Liver (tissue), 9 donors: Measurements from ENCODE around the gene ANKRD50. TPM values are rescaled to one million over a fixed set of nuclear protein-coding genes. Genes with fewer than 3 reads are reported as not detected.

Source experiments
- DNase-seq: peaks from one replicate; pipeline ENCODE4 v3.0.0-alpha.2; 2017; ENCODE audit warnings: low spot score
- H3K27ac ChIP-seq, 2 donors: one replicate each; pipeline ENCODE4 v1.7.0; 2013; ENCODE audit warnings: inconsistent platforms in 2 of 2, low read length in 2 of 2, control low read depth in 1 of 2, low read depth in 1 of 2, mild to moderate bottlenecking in 1 of 2
- H3K27me3 ChIP-seq, 4 donors: one replicate each; pipeline versions ENCODE4 v1.6.1 to v1.7.0; 2013; ENCODE audit warnings: low read length in 3 of 4, inconsistent platforms in 1 of 4, mild to moderate bottlenecking in 1 of 4, moderate library complexity in 1 of 4; ENCODE audit not compliant: control insufficient read depth in 4 of 4, insufficient read depth in 4 of 4
- H3K36me3 ChIP-seq, 4 donors: one replicate each; pipeline versions ENCODE4 v1.6.1 to v1.7.0; 2013; ENCODE audit warnings: low read length in 3 of 4, mild to moderate bottlenecking in 3 of 4, low read depth in 1 of 4, moderate library complexity in 1 of 4; ENCODE audit not compliant: control insufficient read depth in 4 of 4, insufficient read depth in 3 of 4
- H3K4me1 ChIP-seq, 4 donors: one replicate each; pipeline versions ENCODE4 v1.6.1 to v1.7.0; 2013; ENCODE audit warnings: low read length in 3 of 4, mild to moderate bottlenecking in 3 of 4, moderate library complexity in 1 of 4; ENCODE audit not compliant: control insufficient read depth in 4 of 4, insufficient read depth in 4 of 4
- H3K4me3 ChIP-seq, 3 donors: one replicate each; pipeline versions ENCODE4 v1.6.1 to v1.7.0; 2013; ENCODE audit warnings: low read length in 3 of 3, control low read depth in 1 of 3, low read depth in 1 of 3, mild to moderate bottlenecking in 1 of 3
- H3K9ac ChIP-seq, 2 donors: one replicate each; pipeline ENCODE4 v1.7.0; 2013; ENCODE audit warnings: low read length in 2 of 2, mild to moderate bottlenecking in 2 of 2, moderate library complexity in 2 of 2, control low read depth in 1 of 2, low read depth in 1 of 2
- H3K9me3 ChIP-seq, 4 donors: one replicate each; pipeline versions ENCODE4 v1.6.1 to v1.7.0; 2013; ENCODE audit warnings: low read length in 3 of 4; ENCODE audit not compliant: control insufficient read depth in 4 of 4
- EGR1 ChIP-seq, 2 donors: IDR thresholded peaks; 2 replicates each; pipeline ENCODE4 v1.6.1; 2016 to 2018; ENCODE audit warnings: antibody characterized with exemption in 2 of 2, low read depth in 2 of 2
- FOXA1 ChIP-seq: IDR thresholded peaks from 2 replicates; pipeline ENCODE4 v1.6.1; 2016; ENCODE audit warnings: antibody characterized with exemption
- GABPA ChIP-seq, 2 donors: IDR thresholded peaks in 1 of 2; conservative IDR thresholded peaks in 1 of 2; 2 replicates each; pipeline ENCODE4 v1.6.1; 2016; ENCODE audit warnings: antibody characterized with exemption in 2 of 2, mild to moderate bottlenecking in 1 of 2, moderate library complexity in 1 of 2
- HNF4A ChIP-seq, 2 donors: conservative IDR thresholded peaks; 2 replicates each; pipeline ENCODE4 v1.6.1; 2016; ENCODE audit warnings: antibody characterized with exemption in 2 of 2, mild to moderate bottlenecking in 2 of 2
- HNF4G ChIP-seq: IDR thresholded peaks from 2 replicates; pipeline ENCODE4 v1.6.1; 2016; ENCODE audit warnings: antibody characterized with exemption
- NR2F2 ChIP-seq: IDR thresholded peaks from 2 replicates; pipeline ENCODE4 v1.6.1; 2016; ENCODE audit warnings: antibody characterized with exemption
- RAD21 ChIP-seq, 2 donors: IDR thresholded peaks; 2 replicates each; pipeline ENCODE4 v1.6.1; 2016; ENCODE audit warnings: antibody characterized with exemption in 2 of 2, mild to moderate bottlenecking in 2 of 2
- RXRA ChIP-seq, 2 donors: IDR thresholded peaks; 2 replicates each; pipeline ENCODE4 v1.6.1; 2017 to 2018; ENCODE audit warnings: antibody characterized with exemption in 2 of 2, mild to moderate bottlenecking in 1 of 2
- TAF1 ChIP-seq: conservative IDR thresholded peaks from 2 replicates; pipeline ENCODE4 v1.6.1; 2016; ENCODE audit warnings: antibody characterized with exemption, mild to moderate bottlenecking
- YY1 ChIP-seq: IDR thresholded peaks from 2 replicates; pipeline ENCODE4 v1.6.1; 2016; ENCODE audit warnings: antibody characterized with exemption, mild to moderate bottlenecking
- WGBS: extraction: QIAGEN DNeasy Blood & Tissue Kit; methylation state at CpG from one replicate; pipeline ENCODE4 v1.1.7; 2013; 5-methylcytosine and 5-hydroxymethylcytosine counted together
- polyA plus RNA-seq, 2 donors: library from polyadenylated mRNA; stranded (reverse) in 1 of 2; unstranded in 1 of 2; fragments of 200-250 nt in 1 of 2; fragments of >200 nt in 1 of 2; fragmentation: Nextera tagmentation in 1 of 2; extraction: Ambion mirVana in 1 of 2; gene quantifications; one replicate each; pipeline versions ENCODE4 v1.2.1 to v1.2.3, GENCODE V29; 2013 to 2015
- total RNA-seq, 2 donors: library from RNA; depleted of rRNA; stranded (reverse); fragments of >200 nt; gene quantifications; one replicate each; pipeline ENCODE4 v1.2.3, GENCODE V29; 2014
- TF ChIP-seq, protein P1 (sequence below): fragments of 150-350 bp; IDR thresholded peaks from 2 replicates; pipeline ENCODE4 v1.5.1; 2017; ENCODE audit warnings: improper control_type of control experiment, low read depth, low read length; ENCODE audit not compliant: missing input control
- TF ChIP-seq, protein P2 (sequence below): IDR thresholded peaks from 2 replicates; pipeline ENCODE4 v1.6.1; 2016; ENCODE audit warnings: antibody characterized with exemption
- TF ChIP-seq, protein P3 (sequence below): IDR thresholded peaks from 2 replicates; pipeline ENCODE4 v1.6.1; 2016; ENCODE audit warnings: antibody characterized with exemption, mild to moderate bottlenecking
- TF ChIP-seq, protein P4 (sequence below): IDR thresholded peaks from 2 replicates; pipeline ENCODE4 v1.6.1; 2016; ENCODE audit warnings: antibody characterized with exemption
- donor health status: healthy.
- donor health status: healthy.
- donor health status: healthy.
- donor health status: healthy.
- donor health status: healthy.

Gene ANKRD50
- total and polyA plus RNA-seq, 4 donors, result 2.4 to 16.7 (median 6.0) TPM

DNA sequence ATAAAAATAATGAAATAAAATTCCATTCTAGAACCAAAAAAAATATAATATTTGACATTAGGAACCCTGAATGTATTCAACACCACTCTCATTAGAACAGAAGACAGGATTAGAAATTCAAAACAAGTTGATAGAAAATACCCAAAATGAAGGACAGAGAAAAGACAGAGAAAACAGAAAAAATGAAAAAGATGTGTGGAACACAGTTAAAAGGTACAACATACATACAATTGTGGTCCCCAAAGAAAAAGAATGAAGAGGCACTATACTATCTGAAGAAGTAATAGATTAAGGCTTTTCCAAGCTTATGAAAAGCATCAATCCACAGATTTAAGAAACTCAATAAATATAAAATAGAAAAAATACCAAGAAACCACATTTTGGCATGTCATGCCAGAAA is 16.4 kb downstream of the ANKRD50 start:
- no peak for TF ChIP-seq RXRA (IDR thresholded peaks at IDR 0.05)
- peaks cover 0 to 6% (median 0%) of the 10 kb centered on the region in 4 donors for H3K9me3 ChIP-seq
- H3K9ac ChIP-seq, result no peak overlapping the region
- peaks cover 0 to 4% (median 0%) of the 10 kb centered on the region in 4 donors for H3K4me1 ChIP-seq
- H3K36me3 ChIP-seq, result no peaks in the 10 kb centered on the region
- no peak overlapping the region for H3K27ac ChIP-seq
- H3K27me3 ChIP-seq, result no peaks in the 10 kb centered on the region
- DNase-seq, result no peak
- H3K4me3 ChIP-seq, result no peak overlapping the region

DNA sequence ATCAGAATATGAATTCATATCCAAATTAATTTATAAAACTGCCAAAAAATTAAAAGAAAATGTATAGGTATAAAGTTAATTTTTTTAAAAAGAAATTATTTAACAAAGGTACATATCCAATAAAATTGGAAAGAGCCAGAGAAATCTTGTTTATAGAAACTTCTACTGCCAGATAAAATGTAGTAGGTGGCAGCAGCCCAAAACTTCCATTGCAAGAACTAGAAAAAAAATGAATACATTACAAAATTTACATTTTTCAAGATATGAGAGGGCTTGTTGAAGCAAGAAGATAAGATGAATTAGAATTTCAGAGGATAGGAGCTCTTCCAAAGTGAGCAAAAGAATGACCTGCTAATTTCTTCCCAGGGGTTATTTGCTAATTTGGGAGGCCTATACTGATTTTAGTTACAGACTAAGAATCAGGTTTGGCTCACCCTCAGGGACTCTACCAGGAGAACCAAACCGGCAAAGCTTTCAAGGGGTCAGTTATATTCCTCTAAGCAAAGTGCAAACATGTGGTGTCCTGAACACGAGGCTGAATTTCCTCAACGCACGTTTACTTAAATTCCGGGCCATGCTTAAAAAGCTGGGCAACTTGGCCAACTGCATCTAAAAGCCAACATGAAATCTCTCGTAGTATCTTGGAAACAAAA is 17.5 kb downstream of the ANKRD50 start:
- Histone ChIP-seq H3K27ac (no peak overlapping the region), H3K9ac (no peak overlapping the region), H3K4me3 (no peak overlapping the region), H3K36me3 (no peaks in the 10 kb centered on the region), H3K9me3 (peaks cover 0 to 6% (median 0%) of the 10 kb centered on the region in 4 donors), H3K27me3 (no peaks in the 10 kb centered on the region), H3K4me1 (peaks cover 0 to 4% (median 0%) of the 10 kb centered on the region in 4 donors)
- WGBS, result 85% methylated on average over 6 of the region's 6 CpGs
- TF ChIP-seq GABPA (IDR thresholded peaks at IDR 0.05 in 1 of 2, conservative IDR thresholded peaks at IDR 0.05 in 1 of 2) (no peak), RAD21 (IDR thresholded peaks at IDR 0.05) (no peak), EGR1 (IDR thresholded peaks at IDR 0.05; ENCODE audit: low read depth in 2 of 2) (no peak), HNF4A (conservative IDR thresholded peaks at IDR 0.05) (no peak)
- TF ChIP-seq, protein P1, sequence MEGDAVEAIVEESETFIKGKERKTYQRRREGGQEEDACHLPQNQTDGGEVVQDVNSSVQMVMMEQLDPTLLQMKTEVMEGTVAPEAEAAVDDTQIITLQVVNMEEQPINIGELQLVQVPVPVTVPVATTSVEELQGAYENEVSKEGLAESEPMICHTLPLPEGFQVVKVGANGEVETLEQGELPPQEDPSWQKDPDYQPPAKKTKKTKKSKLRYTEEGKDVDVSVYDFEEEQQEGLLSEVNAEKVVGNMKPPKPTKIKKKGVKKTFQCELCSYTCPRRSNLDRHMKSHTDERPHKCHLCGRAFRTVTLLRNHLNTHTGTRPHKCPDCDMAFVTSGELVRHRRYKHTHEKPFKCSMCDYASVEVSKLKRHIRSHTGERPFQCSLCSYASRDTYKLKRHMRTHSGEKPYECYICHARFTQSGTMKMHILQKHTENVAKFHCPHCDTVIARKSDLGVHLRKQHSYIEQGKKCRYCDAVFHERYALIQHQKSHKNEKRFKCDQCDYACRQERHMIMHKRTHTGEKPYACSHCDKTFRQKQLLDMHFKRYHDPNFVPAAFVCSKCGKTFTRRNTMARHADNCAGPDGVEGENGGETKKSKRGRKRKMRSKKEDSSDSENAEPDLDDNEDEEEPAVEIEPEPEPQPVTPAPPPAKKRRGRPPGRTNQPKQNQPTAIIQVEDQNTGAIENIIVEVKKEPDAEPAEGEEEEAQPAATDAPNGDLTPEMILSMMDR, result no peak
- TF ChIP-seq, protein P2, sequence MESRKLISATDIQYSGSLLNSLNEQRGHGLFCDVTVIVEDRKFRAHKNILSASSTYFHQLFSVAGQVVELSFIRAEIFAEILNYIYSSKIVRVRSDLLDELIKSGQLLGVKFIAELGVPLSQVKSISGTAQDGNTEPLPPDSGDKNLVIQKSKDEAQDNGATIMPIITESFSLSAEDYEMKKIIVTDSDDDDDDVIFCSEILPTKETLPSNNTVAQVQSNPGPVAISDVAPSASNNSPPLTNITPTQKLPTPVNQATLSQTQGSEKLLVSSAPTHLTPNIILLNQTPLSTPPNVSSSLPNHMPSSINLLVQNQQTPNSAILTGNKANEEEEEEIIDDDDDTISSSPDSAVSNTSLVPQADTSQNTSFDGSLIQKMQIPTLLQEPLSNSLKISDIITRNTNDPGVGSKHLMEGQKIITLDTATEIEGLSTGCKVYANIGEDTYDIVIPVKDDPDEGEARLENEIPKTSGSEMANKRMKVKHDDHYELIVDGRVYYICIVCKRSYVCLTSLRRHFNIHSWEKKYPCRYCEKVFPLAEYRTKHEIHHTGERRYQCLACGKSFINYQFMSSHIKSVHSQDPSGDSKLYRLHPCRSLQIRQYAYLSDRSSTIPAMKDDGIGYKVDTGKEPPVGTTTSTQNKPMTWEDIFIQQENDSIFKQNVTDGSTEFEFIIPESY, result no peak
- DNase-seq, result no peak

DNA sequence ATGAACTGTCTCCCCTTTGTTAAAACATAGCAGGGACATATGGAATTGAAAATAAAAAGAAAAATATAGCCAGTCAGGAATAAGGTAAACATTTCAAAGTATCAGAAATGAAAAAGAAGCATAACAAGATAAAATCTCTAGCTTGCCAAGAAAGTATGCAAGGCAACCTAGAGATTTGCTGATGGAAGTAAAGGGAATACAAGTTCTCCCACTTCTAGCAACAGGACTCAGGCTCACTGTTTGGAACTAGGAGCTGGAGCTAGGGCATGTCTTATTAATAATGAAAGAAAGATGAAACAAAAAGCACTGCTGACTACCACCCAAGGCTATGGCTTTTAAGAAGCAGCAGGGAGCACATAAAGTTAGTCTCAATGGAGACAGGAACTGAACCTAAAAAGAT is 18.2 kb downstream of the ANKRD50 start:
- H3K27ac ChIP-seq, result no peak overlapping the region
- peaks cover 0 to 4% (median 0%) of the 10 kb centered on the region in 4 donors for H3K4me1 ChIP-seq
- H3K9me3 ChIP-seq, result peaks cover 0 to 6% (median 0%) of the 10 kb centered on the region in 4 donors
- DNase-seq, result no peak
- no peak overlapping the region for H3K9ac ChIP-seq
- no peak for TF ChIP-seq HNF4A (conservative IDR thresholded peaks at IDR 0.05)
- no peak for TF ChIP-seq TAF1
- no peak for TF ChIP-seq HNF4G
- TF ChIP-seq NR2F2, result no peak
- no peak for TF ChIP-seq RXRA (IDR thresholded peaks at IDR 0.05)
- TF ChIP-seq, protein P3, sequence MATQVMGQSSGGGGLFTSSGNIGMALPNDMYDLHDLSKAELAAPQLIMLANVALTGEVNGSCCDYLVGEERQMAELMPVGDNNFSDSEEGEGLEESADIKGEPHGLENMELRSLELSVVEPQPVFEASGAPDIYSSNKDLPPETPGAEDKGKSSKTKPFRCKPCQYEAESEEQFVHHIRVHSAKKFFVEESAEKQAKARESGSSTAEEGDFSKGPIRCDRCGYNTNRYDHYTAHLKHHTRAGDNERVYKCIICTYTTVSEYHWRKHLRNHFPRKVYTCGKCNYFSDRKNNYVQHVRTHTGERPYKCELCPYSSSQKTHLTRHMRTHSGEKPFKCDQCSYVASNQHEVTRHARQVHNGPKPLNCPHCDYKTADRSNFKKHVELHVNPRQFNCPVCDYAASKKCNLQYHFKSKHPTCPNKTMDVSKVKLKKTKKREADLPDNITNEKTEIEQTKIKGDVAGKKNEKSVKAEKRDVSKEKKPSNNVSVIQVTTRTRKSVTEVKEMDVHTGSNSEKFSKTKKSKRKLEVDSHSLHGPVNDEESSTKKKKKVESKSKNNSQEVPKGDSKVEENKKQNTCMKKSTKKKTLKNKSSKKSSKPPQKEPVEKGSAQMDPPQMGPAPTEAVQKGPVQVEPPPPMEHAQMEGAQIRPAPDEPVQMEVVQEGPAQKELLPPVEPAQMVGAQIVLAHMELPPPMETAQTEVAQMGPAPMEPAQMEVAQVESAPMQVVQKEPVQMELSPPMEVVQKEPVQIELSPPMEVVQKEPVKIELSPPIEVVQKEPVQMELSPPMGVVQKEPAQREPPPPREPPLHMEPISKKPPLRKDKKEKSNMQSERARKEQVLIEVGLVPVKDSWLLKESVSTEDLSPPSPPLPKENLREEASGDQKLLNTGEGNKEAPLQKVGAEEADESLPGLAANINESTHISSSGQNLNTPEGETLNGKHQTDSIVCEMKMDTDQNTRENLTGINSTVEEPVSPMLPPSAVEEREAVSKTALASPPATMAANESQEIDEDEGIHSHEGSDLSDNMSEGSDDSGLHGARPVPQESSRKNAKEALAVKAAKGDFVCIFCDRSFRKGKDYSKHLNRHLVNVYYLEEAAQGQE, result no peak
- TF ChIP-seq, protein P1, result no peak
- no peak for TF ChIP-seq FOXA1
- TF ChIP-seq YY1, result no peak
- TF ChIP-seq RAD21 (IDR thresholded peaks at IDR 0.05), result no peak
- no peak for TF ChIP-seq GABPA (IDR thresholded peaks at IDR 0.05 in 1 of 2, conservative IDR thresholded peaks at IDR 0.05 in 1 of 2)
- TF ChIP-seq, protein P4, sequence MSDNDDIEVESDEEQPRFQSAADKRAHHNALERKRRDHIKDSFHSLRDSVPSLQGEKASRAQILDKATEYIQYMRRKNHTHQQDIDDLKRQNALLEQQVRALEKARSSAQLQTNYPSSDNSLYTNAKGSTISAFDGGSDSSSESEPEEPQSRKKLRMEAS, result no peak
- no peak overlapping the region for H3K4me3 ChIP-seq
- no peaks in the 10 kb centered on the region for H3K27me3 ChIP-seq
- H3K36me3 ChIP-seq, result no peaks in the 10 kb centered on the region
